GM08714 (cell line): Measurements from ENCODE around the gene LYST.
"Not testable (repeated sequence)": the region's sequence is repeated elsewhere in the genome, so short reads cannot be mapped to it uniquely, and the experiment has no call there.

Experiments
- H3K4me3 ChIP-seq: fragments of 200-500 bp; sonication (Bioruptor generic); 2 replicates; pipeline ENCODE4 v1.5.1; 2014; ENCODE audit warnings: mild to moderate bottlenecking, low read length, inconsistent platforms
- ZNF274 ChIP-seq: IDR thresholded peaks from 2 replicates; pipeline ENCODE4 v1.6.1; 2012; ENCODE audit warnings: mild to moderate bottlenecking, low read depth, low read length

The LYST gene

DNA sequence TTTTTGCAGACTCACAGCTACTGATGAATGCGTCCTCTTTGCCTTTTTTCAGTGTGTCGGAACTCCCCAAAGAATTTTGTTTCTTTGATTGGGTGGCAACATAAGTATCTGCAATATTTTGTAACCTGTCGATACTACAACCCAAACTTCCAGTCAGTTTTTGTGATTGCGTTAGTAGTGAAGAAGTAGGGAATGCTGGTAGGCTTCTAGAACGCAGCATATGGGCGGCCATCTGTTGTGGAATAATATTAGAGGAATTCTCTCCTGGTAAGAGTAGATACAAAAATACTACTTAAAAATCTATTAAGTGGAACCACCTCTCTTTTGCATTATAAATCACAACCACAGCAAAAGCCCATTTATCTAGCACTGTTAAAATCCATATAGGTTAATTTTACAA, 107.4 kb downstream of the LYST start:
- no peak for TF ChIP-seq ZNF274
- H3K4me3 ChIP-seq: no peak overlapping the region

- H3K4me3 ChIP-seq: no peak overlapping the region
- no peak for TF ChIP-seq ZNF274
Observed at GRCh38 chr1:235758931-235759330, 107.8 kb downstream of the LYST start.

- no peak for TF ChIP-seq ZNF274
- H3K4me3 ChIP-seq: no peak overlapping the region
Observed at GRCh38 chr1:235757587-235758096, 109.1 kb downstream of the LYST start.

- not testable (repeated sequence) for H3K4me3 ChIP-seq
Observed at GRCh38 chr1:235754186-235754585, 112.5 kb downstream of the LYST start.

- TF ChIP-seq ZNF274: no peak
- no peak overlapping the region for H3K4me3 ChIP-seq
Observed at GRCh38 chr1:235749755-235750300, 116.9 kb downstream of the LYST start.

DNA sequence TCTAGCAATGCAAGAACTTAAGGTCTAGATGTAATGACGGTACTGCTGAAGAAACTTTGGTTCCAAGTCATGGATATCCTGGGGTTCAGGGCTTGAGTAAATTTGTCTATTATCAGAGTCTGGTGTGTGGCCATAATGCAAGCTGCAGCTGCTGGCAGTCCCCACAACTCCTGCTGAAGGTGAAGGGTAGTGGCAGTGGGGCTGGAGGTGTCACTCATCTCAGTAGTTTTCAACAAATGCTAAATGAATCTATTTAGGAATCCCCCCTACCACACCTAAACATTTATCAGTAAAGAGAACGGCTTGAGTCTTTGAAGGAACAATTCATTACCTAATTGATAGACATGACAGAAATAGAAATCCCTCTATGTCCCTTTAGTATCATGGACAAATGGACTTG, 118.0 kb downstream of the LYST start:
- H3K4me3 ChIP-seq: no peak overlapping the region
- TF ChIP-seq ZNF274: no peak

DNA sequence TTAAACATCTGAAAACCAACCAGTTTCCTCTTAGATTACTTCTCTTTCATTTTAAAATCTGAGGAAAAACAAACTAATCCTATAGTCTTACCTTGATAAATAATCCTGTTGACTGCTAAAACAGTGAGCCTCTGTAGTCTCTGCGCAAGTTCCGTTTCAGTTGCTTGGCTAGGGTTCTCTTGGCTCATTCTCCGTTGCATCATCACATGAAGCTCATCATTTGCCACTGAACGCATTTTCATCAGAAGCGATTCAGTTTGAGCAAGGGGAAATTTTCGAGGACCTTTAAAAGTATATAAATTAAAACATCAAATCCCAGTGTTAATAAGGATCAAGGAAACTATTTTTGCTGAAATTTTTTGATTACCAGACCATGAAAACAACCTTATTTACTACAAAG, 120.5 kb downstream of the LYST start:
- TF ChIP-seq ZNF274: no peak
- H3K4me3 ChIP-seq: no peak overlapping the region

- H3K4me3 ChIP-seq: no peak overlapping the region
Observed at GRCh38 chr1:235745503-235746136, 121.1 kb downstream of the LYST start.

GRCh38 chr1:235742914-235743599, 123.6 kb downstream of the LYST start:
- no peak overlapping the region for H3K4me3 ChIP-seq
- no peak for TF ChIP-seq ZNF274

More at GRCh38 chr1:235745503-235746136, 121.1 kb downstream of the LYST start:
- no peak for TF ChIP-seq ZNF274

DNA sequence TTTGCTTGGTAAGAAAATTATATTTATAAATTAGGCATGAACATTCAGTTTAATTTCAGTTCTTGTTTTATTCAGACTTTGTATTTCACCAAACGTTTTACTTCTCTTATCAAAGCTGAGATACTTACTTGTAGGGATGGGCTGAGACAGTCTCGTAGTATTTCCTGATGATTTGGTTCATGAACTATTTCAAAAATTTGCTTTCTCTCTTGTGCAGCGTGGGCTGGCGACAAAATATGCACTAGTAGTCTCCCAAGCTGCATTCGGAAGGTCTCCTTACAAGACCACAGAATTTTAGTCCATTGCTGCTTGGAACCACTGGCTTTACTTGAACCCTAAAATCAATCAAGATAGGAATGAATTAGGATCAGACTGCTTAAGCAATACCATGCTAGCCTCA, 125.4 kb downstream of the LYST start:
- no peak overlapping the region for H3K4me3 ChIP-seq
- no peak for TF ChIP-seq ZNF274

- TF ChIP-seq ZNF274: no peak
Observed at GRCh38 chr1:235739631-235740030, 127.1 kb downstream of the LYST start.

DNA sequence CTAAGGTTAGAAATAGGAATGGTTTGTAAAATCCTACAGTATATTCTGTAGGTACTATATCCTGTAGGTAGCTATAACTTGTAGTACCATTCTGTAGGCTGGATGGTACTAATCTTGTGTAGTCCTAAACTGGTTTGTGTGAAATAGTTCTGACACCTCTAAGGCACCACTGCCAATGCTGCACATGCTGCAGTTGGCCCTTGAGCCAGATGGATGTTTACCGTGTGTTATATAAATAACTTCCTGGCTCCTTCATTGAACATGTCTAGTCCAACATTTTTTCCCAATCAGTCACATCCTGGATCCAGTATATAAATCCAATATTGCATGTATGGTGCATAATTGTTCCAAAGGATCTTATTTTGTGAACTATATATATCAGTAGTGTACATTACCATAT, 127.6 kb downstream of the LYST start:
- no peak overlapping the region for H3K4me3 ChIP-seq
- no peak for TF ChIP-seq ZNF274

More at GRCh38 chr1:235739631-235740030, 127.1 kb downstream of the LYST start:
- no peak overlapping the region for H3K4me3 ChIP-seq

- TF ChIP-seq ZNF274: no peak
- H3K4me3 ChIP-seq: no peak overlapping the region
Observed at GRCh38 chr1:235737751-235738150, 129.0 kb downstream of the LYST start.

DNA sequence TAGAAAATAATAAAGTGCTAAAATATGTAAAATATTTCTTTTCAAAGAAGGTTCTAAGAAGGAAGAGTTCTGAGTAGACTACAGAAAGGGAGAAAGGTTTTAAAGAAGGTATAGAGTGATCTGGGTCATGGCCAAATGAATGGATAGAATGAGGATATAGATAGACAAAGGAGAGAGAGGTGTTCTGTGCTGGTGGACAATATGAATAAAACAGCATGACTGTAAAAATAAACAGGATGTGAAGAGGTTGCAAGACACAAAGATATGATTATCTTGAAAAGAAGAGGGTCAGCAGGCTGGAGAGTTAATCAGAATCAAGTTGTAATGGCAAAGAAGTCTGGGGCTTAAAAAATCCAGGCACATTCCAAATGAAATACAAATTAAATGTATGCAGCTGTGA, 130.4 kb downstream of the LYST start:
- H3K4me3 ChIP-seq: no peak overlapping the region
- TF ChIP-seq ZNF274: no peak

DNA sequence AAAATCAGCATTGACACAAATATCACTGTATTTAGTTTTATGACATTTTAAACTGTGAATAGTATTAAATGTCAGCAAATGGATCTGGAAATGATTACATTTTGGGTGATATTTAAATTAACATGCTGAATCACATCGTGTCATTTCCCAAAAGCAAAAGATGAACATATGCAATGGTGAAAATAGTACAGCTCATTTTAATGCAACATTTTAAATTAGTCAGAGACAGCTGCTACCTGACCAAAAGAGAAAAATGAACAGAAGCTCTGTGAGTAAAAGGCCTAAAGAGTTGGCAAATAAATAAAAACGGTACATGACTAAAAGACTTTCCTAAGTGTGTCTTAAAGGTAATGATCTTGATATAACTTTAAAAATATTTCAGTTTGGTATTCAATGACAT, 131.1 kb downstream of the LYST start:
- no peak overlapping the region for H3K4me3 ChIP-seq
- no peak for TF ChIP-seq ZNF274
